Measurements from ENCODE around the gene CKLF.

DNA sequence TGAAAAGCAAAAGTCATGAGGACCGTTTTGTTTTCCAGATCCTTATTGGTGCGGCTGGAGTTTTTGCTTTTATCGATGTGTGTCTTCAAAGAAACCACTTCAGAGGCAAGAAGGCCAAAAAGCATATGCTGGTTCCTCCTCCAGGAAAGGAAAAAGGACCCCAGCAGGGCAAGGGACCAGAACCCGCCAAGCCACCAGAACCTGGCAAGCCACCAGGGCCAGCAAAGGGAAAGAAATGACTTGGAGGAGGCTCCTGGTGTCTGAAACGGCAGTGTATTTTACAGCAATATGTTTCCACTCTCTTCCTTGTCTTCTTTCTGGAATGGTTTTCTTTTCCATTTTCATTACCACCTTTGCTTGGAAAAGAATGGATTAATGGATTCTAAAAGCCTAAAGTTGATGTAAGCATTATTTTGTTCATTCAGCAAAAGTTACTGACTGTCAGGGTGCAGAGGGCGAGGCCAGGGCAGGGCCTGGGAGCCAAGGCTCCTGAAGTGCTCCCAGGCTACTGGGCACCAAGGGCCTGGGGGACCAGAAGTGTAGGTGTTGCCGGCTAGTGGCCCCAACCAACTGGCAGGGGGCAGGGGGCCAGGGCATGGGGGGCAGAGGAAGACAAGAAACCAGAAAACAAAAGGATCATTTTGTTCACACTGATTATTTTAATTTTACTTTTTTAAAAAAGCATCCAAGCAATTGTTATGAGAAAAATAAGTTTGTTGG, 35.7 kb downstream of the CKLF start:
- TF ChIP-seq TAF1 (IDR thresholded peaks at IDR 0.05; ENCODE audit: low read depth, low read length) (no peak), PAX5 (IDR thresholded peaks at IDR 0.05; ENCODE audit: insufficient read depth, low read length, severe bottlenecking) (no peak), POLR2A (IDR thresholded peaks at IDR 0.05; ENCODE audit: low read depth, low read length) (no peak)
